Iris pigment epithelial cell (primary cell): ENCODE measurements around the gene UBE2E2.

Experiments used
- DNase-seq: peaks from one replicate; pipeline ENCODE4 v3.0.0-alpha.2; 2011; ENCODE audit warnings: low read depth

UBE2E2 gene

DNA sequence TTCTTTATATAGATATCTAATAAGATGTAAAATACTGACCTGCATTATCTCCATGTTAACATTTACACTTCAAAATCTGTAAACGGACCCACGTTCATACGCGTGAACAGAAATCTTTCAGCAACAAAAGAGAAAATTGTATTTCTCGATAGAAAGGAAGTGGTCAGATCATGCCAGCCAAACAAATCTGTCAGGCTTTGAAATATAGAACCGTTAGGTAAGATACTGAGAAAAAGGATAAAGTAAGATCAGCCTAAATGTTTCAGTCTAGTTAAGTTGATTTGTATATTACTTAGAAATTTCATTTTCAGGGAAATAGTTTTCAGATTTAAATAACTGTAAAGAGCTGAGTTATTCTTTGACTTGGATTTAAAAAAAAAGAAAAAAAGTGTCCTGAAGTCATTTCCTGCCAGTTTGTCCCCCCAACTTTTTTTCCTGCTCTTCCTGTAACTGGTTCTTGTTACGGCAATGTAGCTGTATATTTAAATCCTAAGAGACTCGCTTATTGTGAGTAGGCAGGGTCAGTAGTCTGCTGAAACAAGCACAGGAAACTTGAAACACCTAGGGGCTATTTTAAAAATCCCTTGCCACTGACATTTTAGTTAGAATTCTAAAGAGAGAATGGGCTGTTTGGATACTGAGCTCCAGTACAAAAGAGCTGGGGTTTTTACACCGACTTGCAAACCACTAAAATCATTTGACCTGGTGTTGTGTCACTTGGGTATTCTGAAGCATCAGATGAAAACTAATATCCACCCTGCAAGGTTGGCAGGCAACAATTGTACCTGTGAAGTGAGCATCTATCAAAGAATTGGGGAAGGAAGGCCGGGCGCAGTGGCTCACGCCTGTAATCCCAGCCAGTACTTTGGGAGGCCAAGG lies 237.5 kb downstream of the UBE2E2 start:
- no peak for DNase-seq

DNA sequence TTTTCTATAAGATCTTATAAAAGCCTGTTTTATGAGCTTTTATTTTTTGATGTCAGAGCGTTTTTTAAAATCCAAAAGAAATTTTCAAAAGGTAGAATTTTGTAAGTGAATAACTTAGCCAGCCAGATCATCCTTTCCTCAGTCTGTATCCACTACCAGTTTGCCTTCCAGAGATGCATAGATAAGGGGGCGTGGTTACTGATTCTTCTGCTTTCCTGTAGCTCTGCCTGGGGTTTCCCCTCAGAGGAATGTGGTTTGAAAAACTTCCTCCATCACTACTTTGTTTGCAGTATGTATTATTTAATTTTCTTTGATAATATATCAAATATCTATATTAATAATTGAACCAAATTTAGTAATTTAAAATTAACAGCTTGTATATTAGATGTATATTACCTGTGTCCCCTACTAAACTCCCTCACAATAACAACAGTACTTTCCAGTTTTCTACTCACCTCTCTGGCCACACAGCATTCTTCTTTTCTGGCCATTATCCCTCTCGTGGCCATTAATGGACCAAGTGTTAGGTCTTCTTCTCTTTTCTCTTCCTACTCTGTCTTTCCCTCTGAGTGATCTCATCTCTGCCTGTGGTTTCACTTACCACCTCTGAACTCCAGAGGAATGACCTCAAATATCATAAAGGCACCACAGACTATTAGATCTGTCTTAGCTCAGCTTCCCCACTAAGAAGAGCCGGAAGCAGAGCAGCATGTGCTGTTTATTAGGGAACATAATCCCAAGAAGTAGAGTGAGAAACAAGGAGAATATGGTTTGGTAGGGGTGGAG lies 239.7 kb downstream of the UBE2E2 start:
- DNase-seq, result peak; percentile 64

DNA sequence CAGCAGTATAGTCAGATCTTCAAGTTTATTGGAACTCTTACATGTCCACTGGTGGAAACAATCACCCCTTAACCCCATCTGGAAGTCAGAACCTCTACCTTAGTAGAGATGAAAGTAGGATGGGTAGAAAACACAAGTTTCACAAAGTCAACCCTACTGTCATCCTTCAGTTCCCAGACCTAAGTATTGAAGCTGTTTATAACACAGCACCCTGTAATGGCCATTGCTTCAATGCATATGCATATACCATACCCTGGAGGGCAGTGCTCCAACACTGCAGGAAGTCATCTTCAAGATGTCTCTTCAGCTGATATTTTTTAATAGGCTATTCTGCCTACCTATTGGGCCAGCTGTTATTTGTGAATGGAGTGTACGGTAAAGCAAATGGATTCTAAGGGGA lies 241.3 kb downstream of the UBE2E2 start:
- no peak for DNase-seq

DNA sequence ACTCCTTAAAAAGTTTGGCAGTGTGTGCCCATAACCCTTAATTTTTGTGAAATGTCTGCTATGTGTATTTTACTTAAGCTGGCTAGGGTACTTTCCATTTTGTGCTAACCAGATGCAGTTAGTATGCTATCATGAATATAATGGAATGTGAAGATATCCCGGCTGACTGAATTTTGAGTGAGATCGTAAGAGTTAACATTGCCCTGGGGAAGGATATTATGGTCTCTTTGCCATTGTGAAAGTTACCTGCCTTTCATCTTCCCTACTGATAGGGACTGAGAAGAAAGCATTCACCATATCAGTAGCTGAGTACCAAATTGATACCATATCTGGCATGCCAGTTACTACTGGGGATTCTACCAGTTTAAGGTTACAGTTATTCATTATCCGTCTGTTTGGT lies 243.2 kb downstream of the UBE2E2 start:
- DNase-seq, result no peak

DNA sequence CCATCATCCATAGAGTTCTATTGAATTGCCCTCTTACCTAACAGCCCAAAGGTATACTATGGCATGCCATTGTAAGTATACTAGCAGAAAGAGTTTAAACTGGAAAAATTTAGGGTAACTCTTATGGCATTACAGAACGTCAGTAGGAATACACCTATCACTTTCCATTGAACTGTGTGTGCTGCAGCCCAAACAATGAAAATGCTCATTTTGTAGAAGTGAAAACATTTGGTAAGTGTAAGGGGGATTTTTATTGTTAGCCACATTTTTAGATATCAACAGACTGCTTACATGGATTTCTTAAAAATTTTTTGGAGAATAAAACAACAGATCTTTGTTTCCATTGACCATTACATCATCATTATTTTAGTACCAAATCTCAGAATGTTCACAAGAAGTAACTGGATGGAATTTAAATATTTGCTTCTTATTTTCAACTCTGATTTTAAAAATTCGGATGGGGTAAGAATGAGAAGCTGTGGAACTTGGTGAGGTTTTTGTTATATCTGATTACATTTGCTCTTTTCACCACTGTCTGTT lies 245.9 kb downstream of the UBE2E2 start:
- no peak for DNase-seq

DNA sequence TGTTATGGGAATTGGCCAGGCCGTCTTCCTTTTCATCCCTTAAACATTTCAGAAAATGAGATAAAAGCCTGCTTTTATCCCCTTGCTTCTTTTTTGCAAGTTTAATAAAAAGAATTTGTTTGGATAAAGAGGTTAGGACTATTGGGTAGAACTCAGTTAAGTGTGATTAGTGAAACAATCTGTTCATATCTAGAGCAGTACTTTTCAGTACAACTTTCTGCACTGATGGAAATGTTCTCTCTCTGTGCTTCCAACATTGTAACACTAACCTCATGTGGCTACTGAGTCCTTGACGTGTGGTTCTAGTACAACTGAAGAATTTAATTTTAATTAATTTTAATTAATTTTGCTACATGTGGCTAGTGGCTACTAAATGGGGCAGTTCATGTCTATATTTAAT lies 246.9 kb downstream of the UBE2E2 start:
- no peak for DNase-seq

DNA sequence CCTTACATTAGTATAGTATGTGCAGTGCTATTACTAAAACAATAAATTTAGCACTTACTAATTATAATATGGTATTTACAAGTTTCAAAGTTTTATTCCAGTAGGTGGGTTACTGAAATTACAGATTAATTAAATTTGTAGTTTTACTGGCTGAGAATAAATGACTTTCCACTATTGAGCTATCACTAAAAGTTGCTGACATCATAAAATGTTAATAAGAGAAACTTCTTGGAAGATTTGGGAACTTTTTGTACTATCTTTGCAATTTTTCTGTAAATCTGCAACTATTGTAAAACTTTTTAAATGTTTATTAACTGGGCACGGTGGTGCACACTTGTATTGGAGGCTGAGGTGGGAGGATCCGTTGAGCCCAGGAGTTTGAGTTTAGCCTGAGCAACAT lies 247.7 kb downstream of the UBE2E2 start:
- no peak for DNase-seq

DNA sequence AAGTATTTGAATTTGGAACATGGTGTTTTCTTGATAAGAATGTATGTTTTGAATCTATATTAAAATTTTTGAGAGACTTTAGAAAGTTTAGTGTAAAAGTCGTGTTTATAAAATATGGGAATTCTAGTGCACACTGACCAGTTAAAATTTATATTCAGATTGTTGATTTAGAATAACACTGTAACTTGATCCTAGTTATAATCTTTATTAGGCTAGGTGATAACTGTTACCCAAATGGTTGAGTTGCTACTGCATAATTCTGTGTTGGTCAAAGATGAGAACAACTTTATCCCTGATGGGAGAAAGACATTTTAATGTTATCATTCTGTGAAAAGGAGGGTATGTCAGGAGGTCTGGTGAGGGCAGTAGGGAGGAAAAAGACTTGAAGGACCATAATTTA lies 249.3 kb downstream of the UBE2E2 start:
- DNase-seq, result no peak

DNA sequence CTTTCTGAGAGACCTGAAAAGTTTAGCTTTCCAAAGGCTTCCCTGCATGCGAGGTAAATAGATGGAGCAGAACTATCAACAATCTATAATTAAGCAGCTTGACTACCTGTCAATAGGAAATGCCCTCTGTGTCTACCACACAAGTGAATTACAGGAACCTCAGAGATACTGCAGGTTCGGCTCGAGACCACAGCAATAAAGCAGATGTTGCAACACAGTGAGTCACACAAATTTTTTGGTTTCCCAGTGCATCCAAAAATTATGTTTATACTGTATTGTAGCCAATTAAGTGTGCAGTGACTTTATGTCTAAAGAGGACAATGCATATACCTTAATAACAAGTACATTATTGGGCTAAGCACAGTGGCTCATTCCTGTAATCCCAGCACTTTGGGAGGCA lies 252.0 kb downstream of the UBE2E2 start:
- DNase-seq, result peak; percentile 87

DNA sequence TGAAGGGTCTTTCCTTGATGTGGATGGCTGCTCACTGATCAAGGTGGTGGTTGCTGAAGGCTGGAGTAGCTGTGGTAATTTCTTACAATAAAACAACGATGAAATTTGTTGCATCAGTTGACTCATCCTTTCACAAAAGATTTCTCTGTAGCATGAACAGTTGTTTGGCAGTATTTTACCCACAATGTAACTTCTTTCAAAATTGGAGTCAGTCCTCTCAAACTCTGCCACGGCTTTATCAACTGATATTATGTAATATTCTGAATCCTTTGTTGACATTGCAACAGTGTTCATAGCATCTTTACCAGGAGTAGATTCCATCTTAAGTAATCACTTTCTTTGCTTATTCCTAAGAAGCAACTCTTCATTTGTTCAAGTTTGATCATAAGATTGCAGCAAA lies 252.6 kb downstream of the UBE2E2 start:
- DNase-seq, result peak; percentile 90

DNA sequence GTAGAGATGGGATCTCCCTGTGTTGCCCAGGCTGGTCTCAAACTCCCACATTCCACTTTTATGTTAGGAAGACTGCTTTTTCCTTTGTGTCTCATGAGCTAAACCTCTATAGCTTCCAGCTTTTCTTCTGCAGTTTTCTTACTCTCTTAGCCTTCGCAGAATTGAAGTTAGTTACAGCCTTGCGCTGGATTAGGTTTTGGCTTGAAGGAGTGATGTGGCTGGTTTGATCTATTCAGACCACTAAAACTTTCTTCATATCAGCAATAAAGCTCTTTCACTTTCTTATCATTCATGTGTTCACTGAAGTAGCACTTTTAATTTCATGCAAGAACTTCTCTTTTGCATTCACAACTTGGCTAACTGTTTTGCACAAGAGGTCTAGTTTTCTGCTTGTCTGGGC lies 254.6 kb downstream of the UBE2E2 start:
- no peak for DNase-seq

DNA sequence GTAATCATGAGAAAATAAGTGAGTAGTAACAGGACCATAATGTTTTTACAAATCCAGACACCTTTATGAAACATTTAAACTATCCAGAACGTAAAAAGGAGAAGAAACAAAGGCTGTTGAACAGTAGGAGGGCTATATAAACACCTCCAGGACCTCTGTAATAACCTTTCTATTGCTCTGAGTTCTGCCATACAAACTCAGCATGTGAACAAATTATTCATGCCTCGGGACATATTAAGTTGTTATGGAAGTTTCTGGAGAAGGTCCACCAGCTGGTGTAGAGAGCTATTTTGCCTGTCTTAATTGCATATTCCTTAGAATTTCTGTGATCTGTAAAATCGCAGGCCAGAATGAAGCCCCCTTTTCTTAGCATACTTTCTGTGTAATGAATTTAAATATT lies 256.3 kb downstream of the UBE2E2 start:
- no peak for DNase-seq

DNA sequence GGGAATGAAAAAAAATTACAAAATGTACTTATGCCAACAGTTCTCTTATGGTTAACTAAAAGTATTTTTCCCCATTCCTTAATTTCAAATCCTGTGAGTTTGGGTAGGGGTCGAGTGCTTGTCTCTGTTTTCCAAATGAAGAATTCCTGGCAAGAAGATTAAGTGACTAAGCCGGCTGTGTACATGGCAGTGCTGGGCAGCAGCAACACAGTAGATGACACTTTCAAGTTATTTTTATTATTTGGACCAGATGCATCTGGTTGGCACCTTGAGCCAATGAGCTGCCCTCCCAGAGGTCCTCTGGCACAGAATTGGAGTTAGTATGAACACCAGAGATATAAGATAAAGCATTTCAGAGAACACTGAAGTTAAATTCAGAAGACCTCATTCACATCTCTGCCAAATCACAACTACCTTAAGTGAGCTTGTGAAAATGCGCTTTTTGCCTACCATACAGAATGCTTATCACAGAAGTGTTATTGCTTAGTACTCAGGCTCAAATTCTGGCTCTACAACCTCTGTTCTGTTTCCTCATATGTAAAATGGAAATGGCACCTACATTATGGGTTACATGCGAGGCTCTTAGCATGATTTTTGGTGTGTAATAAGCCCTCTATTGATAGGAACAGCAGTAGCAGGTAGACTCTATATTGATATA lies 256.9 kb downstream of the UBE2E2 start:
- no peak for DNase-seq

DNA sequence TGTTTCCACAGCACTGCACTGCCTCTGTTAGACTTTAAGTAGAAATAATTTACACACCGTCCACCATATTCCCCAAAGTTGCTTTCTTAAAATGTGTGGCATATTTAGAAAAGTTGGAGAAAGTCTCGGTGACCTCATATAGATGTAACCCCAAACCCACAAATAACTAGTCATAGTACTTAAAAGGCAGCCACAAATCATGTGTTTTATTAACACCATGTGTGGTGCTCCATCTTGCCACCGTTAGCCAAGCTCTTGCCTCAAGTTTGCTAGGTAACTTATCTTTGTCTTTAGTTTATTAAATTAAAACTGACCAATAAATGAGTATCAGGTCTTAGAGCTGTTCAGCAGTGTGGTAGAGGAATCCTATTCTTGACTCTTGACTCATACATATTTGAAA lies 257.9 kb downstream of the UBE2E2 start:
- no peak for DNase-seq

DNA sequence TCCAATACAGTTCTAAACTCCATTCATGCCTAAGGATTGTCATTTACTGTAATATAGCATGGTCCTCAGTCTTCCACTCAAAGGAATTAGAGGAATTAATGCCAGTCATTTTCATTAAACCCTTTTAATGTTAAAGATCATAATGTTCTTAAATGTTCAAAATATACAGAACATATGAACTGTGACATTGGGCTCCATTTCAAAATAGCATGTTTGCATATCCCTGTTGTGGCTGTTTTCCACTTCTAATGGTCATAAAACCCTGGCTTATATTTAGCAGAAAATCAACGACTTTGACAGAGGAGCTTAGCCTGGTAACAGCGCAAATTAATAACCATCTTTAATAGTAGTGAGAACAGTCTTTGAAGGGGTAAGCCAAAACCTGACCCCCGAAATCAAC lies 260.7 kb downstream of the UBE2E2 start:
- DNase-seq, result no peak

DNA sequence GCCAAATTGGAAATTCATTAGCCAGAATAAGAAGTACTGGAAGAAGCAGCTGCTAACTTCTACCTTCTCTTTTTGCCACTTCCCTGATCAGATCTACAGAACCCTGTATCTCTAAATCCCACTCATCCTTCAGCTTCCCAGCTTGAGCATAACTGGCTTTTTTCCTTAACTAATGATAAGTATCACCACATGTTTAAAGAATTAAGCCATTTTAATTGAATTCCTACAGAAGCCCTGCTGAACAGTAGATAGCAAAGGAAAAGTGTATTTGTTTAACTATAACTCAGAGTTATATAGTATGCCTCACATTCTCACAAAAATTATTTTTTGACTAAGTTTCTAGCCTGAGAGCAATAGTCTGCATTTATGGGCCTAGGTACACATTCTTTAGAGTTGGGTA lies 262.4 kb downstream of the UBE2E2 start:
- DNase-seq, result no peak

DNA sequence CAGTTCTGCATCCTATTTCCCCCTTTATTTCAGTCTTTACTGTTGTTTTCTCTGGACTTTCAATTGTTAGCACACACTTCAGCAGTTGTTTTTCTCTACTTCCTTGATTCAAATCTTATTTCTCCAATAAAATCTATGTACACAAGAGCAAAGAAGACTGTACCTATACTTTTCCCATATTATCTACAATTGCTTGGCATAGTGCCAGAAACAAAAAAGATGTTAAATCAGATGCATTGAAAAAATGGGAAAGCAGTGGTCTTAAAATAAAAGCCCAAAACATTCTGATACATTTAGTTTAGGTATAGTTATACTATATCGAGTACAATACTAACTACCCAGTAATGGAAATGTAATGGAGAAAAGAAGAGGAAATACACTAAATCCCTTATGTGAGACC lies 265.1 kb downstream of the UBE2E2 start:
- DNase-seq, result no peak

DNA sequence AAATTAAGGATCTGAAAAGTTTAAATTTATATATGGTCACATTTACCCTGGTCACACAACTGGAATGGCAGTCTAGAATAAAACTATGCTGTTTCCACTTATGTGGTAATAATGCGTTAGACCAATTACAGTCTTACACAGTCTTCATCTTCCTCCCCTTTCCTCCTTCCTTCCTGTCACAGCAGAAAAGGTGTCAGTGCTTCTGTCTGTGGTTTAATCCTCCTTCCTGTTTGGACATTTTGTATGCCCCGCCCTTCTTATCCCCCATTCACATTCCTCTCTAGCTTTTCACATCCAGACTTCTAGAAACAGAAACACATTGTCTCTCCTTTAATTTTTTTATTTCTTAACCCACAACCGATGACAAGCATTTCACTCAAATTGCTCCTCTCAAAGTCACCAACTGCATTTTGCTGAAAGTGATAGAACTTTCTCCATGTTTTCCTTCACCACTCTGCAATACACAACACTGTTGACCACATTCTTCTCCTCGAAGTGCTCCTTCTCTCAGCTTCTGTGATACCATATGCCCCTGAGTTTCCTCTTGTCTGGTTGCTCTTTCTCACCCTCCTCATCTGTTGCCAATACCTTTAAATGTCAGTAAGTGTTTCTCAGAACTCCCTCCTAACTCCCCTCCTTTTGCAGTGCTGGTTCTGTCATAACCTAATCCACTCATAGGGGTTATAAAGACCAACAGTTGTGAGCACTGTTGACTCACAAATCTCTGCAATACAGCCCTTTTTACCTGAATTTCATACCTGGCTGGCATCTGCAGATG lies 271.6 kb downstream of the UBE2E2 start:
- DNase-seq, result no peak

DNA sequence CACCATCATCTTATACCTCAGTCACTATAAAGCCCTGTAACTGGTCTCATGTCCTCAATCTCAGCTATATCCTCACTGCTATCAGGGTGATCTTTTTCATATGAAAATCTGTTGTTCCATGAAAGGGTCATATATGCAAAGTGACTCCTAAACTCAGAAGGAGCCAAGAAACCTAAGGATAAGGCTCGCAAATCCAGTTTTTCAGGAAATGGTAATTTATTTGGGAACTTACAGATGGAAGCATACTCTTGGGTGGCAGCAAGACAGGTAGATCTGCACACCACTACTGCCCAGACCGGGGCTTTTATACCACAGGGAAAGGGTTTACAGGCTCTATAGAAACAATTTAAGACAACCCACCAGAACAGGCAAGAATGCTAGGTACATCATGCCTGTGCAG lies 272.3 kb downstream of the UBE2E2 start:
- DNase-seq, result no peak

DNA sequence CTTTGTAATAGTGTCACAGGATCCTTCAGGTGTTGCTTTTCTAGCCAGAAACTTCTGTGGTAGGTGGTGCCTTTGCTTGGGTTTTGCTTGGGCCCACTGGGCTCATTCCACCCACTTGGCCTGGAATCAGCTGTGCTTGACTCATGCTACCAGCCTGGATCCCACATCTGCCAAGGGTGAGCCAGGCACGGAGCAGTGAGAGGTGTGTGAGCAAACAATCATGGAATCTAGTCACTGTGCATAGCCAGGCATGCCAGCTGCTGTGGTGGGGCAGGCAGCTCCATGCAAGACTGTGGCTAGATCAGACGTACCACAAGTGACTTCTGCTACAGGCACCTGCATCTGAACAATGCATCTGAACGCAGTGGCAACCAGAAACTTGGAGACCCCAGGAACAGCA lies 275.9 kb downstream of the UBE2E2 start:
- no peak for DNase-seq

DNA sequence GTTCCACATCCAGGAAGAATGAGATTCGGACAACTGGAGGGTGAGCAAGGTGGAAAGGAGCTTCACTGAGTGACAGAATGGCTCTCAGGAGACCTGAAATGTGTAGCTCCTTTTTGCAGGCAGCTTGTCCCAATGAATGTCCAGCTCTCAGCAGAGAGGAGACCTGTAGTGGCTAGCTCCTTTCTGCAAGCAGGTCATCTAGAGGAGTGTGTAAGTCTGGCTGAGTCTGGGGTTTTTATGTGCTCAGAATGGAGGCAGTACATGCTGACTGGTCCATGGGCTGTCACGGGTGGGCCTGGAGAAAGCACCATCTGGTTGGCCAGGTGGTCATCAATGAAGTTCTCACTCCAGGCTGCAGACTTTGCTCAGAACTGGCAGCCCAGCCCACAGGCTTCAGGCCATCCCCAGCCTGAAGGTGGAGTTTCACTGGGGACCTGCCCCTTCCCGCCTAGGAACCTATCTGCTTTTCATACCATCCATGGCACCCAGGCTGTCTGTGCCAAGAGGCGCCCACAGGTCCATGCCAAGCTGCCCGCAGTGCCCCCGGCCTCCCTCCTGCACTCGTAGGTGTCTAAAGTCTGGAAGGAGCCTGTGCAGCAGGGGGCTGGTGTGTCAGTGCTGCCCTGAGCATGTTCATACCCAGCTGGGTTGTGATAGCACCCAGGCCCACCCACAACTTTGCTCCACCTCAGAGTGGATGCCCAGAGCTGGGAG lies 276.6 kb downstream of the UBE2E2 start:
- no peak for DNase-seq
